ENCODE data around the gene EXOC5.
"Not testable (repeated sequence)": the region's sequence is repeated elsewhere in the genome, so short reads cannot be mapped to it uniquely, and the experiment has no call there.

Gene EXOC5

DNA sequence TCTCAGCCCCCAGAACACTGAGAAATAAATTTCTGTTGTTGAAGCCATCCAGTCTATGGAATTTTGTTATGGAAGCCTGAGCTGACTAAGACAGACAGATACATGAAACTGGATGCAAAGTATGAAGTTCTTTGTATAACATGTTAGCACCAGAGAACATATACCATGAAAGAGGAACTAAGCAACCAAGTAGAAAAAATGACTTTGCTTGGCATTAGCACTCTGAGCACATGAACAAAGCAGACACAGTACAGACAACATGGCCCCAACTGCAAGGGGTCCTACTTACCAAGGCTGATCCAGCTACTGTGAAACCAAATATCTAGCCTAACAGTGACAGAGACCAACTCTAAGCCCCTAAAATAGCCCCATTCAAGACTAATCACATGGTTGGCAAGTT lies 13.8 kb downstream of the EXOC5 start:
- TF ChIP-seq, protein P1, sequence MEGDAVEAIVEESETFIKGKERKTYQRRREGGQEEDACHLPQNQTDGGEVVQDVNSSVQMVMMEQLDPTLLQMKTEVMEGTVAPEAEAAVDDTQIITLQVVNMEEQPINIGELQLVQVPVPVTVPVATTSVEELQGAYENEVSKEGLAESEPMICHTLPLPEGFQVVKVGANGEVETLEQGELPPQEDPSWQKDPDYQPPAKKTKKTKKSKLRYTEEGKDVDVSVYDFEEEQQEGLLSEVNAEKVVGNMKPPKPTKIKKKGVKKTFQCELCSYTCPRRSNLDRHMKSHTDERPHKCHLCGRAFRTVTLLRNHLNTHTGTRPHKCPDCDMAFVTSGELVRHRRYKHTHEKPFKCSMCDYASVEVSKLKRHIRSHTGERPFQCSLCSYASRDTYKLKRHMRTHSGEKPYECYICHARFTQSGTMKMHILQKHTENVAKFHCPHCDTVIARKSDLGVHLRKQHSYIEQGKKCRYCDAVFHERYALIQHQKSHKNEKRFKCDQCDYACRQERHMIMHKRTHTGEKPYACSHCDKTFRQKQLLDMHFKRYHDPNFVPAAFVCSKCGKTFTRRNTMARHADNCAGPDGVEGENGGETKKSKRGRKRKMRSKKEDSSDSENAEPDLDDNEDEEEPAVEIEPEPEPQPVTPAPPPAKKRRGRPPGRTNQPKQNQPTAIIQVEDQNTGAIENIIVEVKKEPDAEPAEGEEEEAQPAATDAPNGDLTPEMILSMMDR (conservative IDR thresholded peaks at IDR 0.05; ENCODE audit: low read length): no peak
- no peak for DNase-seq (ENCODE audit: low read depth)
- H3K4me3 ChIP-seq (ENCODE audit: low read length): no peak overlapping the region

DNA sequence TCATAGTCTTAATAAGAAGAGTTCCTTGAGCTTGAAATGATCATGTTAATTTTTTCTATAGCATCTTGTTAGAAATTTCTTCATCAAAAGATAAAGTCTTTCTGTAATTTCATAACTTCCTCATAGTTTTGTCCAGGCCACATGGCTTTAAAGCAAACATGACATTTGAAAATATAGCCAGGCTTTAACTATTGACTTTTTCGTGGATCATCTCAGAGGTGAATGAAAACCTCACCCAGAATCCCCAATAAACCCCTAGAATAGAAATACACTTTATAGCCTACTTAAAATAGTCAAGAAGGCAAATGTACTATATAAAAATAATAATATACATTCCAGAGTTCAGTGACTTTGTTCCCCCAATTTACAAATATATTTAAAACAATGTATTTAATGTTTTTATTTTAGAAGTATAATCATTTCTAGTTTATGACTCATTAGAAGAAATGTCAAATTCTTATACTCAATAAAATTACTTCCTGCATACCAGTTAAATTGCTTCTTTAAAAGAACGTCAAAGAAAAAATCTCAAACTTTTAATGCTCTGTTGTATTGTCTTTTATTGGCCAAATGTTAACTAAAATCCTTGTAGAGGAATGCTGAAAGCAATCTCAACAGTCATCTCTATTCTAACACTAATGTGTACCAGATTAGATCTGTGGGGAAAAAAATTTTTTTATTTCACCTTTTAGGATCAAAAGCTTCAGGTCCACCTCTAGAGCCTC lies 21.6 kb downstream of the EXOC5 start:
- TF ChIP-seq, protein P1 (conservative IDR thresholded peaks at IDR 0.05; ENCODE audit: low read length): no peak
- H3K4me3 ChIP-seq (ENCODE audit: low read length): no peak overlapping the region
- peak; percentile 39 for DNase-seq (ENCODE audit: low read depth)

DNA sequence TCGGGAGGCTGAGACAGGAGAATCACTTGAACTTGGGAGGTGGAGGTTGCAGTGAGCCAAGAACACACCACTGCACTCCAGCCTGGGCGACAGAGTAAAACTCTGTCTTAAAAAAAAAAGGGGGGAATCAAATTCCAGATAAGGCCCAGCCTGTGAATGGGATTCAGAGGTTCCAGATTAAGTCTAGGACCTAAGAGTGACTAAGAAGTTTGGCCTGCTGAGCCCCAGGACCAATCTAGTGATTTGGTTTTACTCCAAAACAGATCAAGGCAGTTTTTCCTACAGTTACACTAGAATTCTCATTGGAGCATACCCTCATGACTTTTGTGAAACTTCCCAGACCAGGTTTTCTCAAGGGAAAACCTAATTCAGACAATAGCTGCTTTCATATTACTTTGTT lies 22.8 kb downstream of the EXOC5 start:
- peak; percentile 4 for DNase-seq (ENCODE audit: low read depth)
- TF ChIP-seq, protein P1 (conservative IDR thresholded peaks at IDR 0.05; ENCODE audit: low read length): no peak
- no peak overlapping the region for H3K4me3 ChIP-seq (ENCODE audit: low read length)

DNA sequence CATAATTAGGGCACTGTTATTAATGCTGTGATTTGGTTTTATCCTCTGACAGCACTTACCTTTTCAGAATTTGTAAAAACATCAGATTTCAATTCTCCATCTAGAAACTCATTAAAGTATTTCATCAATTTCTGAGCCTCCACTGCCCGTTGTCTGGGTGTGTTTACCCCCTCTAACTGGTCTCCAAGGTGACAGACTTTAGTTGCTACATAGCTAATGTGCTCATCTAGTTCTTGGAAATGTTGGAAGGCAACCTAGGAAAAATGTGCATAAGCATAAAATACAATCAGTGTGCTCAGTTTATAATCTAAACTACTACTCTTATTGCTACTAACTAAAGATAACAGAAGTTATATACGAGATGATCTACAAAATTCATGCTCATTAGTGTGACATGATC lies 24.6 kb downstream of the EXOC5 start:
- peak; percentile 65 for DNase-seq (ENCODE audit: low read depth)
- TF ChIP-seq, protein P1 (conservative IDR thresholded peaks at IDR 0.05; ENCODE audit: low read length): no peak
- H3K4me3 ChIP-seq (ENCODE audit: low read length): no peak overlapping the region

DNA sequence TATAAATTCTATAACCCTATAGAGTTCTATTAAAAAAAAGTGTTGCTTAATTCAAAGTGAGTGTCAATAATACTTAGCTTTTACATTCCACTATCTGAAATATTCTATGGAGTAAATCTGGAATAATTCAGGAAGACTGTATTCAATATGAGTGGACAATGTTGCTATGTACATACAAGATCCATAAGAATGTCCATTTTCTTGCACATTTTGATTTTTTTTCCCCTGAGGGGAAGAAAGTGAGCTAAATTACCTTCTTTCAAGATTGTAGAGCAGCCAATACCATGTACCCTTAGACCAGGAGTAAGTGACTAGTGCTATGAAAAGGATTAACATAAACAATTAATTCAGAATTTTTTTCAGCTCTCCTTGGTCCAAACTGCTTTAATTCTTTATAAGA lies 25.4 kb downstream of the EXOC5 start:
- H3K4me3 ChIP-seq (ENCODE audit: low read length): no peak overlapping the region
- TF ChIP-seq, protein P1 (conservative IDR thresholded peaks at IDR 0.05; ENCODE audit: low read length): no peak
- no peak for DNase-seq (ENCODE audit: low read depth)

DNA sequence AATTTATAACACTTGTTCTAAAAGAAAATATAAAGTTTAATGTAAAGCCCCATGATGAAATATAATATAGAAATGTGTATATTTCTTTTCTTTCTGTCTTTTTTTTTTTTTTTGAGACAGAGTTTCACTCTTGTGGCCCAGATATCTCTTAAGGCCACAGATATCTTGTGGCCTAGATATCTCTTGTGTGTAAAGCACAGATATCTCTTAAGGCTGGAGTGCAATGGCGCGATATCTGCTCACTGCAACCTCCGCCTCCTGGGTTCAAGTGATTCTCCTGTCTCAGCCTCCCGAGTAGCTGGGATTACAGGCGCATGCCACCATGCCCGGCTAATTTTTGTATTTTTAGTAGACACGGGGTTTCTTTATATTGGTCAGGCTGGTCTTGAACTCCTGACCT lies 28.6 kb downstream of the EXOC5 start:
- DNase-seq (ENCODE audit: low read depth); H3K4me3 ChIP-seq (ENCODE audit: low read length): not testable (repeated sequence)

DNA sequence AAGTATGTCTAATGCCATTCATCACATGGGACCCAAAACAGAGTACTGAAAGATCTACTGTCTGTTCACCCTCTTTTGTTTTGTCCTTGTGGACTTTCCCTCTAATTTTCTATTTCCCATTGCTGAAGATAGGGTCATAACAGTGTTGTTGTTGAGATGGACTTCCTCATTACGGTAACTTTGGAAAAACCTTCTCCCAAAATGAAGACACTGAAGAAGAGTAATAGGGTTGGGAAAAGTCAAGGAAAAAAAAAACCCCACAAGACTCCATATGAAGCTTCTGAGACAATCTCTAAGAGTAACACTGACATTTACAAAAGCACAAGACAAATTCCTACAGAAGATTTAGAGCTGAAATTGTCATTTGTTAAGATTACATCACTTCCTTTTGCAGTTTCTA lies 36.7 kb downstream of the EXOC5 start:
- TF ChIP-seq, protein P1 (conservative IDR thresholded peaks at IDR 0.05; ENCODE audit: low read length): no peak
- no peak overlapping the region for H3K4me3 ChIP-seq (ENCODE audit: low read length)
- no peak for DNase-seq (ENCODE audit: low read depth)

DNA sequence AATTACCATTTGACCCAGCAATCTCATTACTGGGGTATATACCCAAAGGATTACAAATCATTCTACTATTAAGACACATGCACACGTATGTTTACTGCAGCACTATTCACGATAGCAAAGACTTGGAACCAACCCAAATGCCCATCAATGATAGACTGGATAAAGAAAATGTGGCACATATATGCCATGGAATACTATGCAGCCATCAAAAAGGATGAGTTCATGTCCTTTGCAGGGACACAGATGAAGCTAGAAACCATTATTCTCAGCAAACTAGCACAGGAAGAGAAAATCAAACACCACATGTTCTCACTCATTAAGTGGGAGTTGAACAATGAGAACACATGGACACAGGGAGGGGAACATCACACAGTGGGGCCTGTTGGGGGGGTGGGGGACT lies 40.4 kb downstream of the EXOC5 start:
- not testable (repeated sequence) for DNase-seq (ENCODE audit: low read depth); H3K4me3 ChIP-seq (ENCODE audit: low read length)

All from AG10803 (cell line).